Measurements from ENCODE around the gene DDR1.
"Not testable (repeated sequence)": the region's sequence is repeated elsewhere in the genome, so short reads cannot be mapped to it uniquely, and the experiment has no call there.

DDR1 gene

DNA sequence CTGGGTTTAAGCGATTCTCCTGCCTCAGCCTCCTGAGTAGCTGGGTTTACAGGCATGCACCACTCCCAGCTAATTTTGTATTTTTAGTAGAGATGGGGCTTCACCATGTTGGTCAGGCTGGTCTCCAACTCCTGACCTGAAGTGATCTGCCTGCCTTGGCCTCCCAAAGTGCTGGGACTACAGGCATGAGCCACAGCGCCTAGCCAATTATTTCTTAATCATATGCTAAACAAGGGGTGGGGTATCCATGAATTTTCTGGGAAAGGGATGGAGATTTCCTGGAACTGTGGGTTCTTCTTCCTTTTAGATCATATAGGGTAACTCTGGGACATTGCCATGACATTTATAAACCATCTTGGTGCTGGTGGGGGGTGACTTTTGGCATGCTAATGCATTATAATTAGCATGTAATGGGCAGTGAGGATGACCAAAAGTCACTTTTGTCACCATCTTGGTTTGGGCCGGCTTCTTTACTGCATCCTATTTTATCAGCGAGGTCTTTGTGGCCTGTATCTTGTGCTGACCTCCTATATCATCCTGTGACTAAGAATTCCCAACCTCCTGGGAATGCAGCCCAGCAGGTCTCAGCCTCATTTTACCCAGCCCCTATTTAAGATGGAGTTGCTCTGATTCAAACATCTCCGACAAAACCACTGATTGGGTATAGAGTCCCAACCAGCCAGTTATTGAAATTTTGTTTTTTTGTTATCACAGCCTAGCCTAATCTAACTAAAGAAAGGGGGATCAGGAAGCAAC is 29.9 kb upstream of the DDR1 start:
- no peak for DNase-seq

DNA sequence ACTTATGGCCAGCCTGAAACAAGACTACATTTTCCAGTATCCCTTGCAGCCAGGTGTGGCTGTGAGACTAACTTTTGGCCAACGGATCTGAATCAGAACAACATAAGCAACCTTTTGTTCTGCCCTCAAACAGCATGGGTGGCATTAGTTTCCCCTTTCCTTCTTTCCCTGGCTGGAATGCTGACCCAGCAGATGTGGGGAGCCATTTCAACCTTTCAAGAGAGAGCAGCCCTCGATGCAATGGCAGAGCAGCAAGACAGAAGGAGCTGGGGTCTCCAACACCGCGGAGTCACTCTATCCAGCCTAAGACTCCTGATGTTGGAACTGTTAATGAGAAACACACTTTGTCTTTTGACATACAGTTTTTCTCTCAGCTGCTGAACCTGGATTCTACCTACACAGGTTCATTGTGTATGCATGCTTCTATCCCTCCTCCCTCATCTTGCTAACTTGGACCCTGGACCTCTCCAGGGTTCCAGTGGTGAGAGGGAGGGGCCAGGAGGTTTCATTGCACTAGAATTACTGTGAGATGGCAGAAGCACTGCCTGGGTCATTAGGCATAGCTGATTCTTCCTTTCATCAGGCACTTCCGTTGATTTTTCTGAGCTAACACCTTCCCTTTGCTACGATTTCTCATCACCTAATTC is 28.8 kb upstream of the DDR1 start:
- no peak for DNase-seq

DNA sequence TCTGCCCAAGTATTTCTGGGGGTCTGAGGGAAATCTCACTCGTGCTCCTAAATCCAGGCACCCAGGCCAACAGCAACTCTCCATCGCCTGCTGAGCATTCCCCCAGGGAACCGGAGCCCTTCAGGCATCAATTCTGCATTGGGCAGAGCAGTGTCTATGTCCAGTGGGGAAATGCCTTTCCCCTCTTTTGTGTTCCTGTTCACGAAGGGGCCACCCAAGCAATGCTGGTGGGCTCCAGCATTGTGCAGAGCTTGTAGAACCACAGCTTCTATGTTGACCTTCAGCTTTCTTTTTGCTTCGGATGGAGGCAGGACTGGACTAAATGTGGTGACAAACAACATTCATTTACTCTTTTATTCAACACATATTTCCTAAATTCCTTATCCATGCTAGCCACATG is 27.2 kb upstream of the DDR1 start:
- no peak for DNase-seq

DNA sequence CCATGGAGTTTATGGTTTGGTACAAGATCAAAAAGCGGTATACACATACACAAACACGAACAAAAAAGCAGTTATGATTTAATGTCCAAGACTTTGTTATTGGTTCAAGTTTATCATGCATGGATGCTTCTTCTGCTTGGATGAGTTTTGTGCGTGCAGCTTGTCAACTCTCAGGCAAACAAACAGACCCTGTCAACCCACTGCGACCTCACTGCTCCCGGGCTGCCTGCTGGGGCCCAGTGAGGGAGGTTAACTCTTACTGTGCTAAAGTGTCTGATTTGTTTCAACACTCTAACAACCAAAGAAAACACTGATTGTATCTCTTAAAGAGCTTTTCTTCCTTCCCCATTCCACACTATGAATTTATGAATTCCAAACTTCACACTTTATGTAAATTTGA is 26.8 kb upstream of the DDR1 start:
- no peak for DNase-seq

DNA sequence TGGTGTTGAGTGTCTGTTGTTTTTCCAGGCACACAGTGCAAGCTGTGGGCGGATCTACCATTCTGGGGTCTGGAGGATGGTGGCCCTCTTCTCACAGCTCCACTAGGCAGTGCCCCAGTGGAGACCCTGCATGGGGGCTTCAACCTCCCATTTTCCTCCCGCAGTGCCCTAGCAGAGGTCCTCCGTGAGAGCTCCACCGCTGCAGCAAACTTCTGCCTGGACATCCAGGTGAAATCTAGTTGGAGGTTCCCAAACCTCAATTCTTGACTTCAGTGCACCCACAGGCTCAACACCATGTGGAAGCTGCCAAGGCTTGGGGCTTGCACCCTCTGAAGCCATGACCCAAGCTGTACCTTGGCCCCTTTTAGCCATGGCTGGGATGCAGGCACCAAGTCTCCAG is 24.6 kb upstream of the DDR1 start:
- not testable (repeated sequence) for DNase-seq

DNA sequence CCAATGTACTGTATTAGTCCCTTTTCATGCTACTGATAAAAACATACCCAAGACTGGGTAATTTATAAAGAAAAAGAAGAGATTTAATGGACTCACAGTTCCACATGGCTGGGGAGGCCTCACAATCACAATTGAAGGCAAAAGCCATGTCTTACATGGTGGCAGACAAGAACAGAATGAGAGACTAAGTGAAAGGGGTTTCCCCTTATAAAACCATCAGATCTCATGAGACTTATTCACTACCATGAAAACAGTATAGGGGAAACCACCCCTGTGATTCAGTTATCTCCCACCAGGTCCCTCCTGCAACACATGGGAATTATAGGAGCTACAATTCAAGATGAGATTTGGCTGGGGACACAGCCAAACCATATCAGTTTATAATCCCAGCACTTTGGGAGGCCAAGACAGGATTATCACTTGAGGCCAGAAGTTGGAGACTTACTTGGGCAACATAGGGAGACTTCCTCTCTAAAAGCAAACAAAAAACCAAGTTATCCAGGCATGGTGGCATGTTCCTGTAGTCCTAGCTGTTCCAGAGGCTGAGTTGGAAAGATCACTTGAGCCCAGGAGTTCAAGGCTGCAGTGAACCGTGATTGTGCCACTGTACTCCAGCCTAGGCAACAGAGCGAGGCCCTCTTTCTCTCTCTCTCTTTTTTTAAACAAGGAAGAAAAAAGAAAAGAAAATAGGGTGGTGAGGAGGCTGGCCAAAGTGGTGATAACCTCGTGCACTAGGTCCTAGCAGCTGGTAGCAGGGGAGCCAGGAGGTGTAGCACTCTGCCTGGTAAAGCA is 22.9 kb upstream of the DDR1 start:
- DNase-seq, result no peak

DNA sequence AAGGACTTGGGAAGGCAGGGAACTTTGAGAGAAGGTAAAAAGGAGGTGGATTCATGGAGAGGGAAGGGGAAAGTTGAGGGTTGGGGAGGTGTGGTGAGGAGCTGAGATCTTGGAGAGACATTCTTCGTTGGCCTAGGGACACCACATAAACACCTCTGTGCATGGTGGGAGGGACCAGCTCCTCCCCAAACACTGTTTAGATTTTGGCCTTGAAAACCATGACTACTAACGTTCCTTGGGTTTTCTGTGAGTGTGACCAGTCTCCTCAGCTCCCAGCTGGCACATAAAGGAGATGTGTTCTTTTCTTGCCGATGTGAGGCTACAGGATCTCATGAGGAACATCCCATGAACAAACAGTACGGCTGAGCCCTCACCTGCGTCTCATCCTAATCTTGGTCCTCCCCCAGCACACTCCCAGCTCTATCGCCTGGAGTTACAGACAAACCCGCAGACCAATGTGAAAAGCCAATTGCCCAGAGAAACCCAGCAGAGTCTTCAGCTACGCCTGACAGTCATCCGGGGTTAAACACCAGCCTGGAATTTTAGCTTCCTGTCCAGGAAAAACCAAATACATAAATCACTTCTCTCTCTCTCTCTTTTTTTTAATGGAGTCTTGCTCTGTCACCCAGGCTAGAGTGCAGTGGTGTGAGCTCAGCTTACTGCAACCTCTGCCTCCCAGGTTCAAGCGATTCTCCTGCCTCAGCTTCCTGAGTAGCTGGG is 22.0 kb upstream of the DDR1 start:
- no peak for DNase-seq

DNA sequence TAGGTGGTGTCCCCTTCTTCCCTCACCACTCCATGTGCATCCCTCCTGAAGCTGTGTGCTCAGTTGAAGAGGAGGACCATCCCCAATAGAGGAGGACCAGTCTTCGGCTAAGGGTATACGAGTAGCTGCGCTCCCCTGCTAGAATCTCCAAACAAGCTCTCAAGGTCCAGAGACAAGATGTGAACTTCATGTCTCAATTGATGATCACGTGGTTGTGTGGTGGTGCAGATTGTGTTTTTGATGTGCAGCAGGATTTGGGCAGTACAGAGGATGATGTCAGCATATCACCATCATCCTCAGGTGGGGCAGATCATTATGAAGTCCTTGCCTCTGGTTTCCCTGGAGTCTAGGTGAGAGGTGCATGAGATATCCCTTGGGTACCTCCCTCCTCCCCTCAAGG is 20.0 kb upstream of the DDR1 start:
- DNase-seq, result no peak

DNA sequence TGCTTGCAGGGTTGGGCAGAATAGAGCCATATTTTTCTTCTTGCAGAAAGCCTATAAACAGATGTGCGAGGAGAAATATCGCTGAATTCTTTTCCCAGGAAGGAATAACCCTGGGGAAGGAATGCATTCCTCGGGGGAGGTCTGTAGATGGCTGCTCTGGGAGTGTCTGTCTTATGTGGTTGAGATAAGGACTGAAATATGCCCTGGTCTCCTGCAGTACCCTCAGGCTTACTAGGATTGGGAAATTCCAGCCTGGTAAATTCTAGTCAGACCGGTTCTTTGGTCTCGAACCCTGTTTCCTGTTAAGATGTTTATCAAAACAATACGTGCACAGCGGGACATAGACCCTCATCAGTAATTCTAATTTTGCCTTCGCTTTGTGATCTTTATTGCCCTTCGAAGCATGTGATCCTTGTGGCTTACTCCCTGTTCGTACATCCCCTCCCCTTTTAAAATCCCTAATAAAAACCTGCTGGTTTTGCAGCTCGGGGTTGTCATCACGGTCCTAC is 15.0 kb upstream of the DDR1 start:
- DNase-seq, result not testable (repeated sequence)

DNA sequence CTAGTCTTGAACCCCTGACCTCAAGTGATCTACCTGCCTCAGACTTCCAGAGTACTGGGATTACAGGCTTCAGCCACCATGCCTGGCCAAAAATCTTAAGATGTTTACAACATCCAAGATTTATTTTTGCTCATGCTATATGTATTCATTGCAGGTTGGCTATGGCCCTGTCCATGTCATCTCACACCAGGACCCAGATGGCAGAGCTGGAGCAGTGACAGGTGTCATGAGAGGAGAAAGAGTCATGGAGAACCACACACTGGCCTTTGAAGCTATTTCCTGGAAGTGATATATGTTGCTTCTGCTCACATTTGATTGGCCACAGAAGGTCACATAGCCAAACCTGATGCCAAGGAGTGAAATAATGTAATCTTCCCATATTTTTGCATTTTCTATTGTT is 13.8 kb upstream of the DDR1 start:
- DNase-seq, result peak in 1 of 2 experiments; percentile 11

DNA sequence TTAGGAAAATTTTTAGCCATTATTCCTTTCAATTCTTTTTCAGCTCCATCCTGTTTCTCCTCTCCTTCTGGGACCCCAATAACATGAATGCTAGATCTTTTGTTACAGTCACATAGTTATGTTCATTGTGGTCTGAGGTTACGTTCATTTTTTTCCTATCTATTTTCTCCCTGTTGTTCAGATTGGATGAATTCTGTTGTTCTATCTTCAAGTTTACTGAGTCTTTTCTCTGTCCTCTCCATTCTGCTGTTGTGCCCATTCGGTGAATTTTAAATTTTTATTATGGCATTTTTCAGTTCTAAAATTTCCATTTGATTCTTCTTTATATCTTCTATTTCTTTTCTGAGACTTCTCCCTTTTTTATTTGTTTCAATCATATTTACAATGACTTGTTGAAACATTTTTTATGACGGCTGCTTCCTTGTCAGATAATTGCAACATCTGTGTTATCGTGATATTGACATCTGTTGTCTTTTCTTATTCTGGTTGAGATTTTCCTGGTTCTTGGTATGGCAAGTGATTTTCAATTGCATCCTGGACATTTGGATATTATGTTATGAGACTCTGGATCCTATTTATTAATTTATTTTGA is 12.6 kb upstream of the DDR1 start:
- DNase-seq, result no peak

DNA sequence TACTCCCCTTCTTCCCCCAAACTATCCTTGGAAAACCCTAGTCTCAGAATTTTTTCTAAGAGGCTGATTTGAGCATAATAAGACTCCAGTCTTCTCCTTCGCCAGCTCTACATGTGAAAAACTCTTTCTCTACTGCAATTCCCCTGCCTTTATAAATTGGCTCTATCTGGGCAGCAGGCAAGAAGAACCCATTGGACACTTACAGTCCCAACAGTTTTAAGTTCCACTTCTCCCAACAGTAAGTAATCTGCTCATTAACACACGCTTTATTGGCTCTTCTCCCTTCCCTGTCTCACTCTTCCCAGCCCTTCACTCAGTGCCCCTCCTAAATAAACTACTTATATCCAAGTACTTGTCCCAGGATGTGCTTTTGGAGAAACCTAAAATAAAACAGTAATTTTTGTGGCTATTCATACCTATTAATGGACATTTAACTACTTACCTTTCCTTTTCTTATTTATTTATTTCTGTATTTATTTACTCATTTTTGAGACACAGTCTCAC is 11.1 kb upstream of the DDR1 start:
- DNase-seq, result no peak

DNA sequence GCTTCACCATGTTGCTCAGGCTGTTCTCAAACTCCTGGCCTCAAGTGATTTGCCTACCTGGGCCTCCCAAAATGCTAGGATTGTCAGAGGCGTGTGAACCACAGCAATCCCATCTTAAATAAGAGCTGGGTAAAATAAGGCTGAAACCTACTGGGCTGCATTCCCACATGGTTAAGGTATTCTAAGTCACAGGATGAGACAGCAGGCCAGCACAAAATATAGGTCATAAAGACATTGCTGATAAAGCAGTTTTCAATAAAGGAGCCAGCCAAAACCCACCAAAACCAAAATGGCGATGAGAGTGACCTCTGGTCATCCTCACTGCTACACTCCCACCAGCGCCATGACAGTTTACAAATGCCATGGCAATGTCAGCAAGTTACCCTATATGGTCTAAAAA is 10.5 kb upstream of the DDR1 start:
- not testable (repeated sequence) for DNase-seq

DNA sequence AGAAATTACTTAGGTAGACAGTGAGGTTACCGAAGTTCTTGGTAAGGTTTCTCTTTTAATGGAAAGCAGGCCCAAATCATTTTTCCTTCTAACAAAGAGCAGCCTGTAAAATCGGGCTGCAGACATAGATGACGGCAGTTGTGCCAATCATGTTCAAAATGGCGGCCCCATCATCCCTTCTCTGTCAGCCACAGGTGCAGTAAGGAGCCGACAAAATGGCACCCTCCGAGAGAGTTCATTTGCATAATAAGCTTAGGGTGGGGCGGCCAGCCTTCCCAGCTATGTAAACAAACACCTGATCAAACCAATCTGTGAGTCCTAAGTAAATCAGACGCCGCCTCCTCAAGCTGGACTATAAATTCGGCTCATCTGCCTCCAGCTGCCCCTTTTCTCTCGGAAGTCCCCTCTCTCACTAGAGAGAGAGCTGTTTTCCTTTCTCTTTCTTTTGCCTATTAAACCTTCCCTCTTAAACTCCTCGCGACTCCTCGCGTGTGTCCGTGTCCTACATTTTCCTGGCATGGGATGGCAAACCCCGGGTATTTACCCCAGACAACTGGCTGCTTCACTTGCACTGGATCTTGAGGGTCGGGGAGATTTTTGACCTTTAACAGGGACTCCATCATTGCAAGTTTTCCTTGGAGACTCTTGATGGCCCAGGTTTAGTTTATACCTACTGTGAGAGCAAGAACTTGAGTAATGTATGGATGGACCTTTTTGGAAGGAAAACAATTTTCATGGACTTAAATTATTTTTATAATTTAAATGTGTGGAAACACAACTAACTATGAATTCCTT is 8.9 kb upstream of the DDR1 start:
- no peak for DNase-seq

DNA sequence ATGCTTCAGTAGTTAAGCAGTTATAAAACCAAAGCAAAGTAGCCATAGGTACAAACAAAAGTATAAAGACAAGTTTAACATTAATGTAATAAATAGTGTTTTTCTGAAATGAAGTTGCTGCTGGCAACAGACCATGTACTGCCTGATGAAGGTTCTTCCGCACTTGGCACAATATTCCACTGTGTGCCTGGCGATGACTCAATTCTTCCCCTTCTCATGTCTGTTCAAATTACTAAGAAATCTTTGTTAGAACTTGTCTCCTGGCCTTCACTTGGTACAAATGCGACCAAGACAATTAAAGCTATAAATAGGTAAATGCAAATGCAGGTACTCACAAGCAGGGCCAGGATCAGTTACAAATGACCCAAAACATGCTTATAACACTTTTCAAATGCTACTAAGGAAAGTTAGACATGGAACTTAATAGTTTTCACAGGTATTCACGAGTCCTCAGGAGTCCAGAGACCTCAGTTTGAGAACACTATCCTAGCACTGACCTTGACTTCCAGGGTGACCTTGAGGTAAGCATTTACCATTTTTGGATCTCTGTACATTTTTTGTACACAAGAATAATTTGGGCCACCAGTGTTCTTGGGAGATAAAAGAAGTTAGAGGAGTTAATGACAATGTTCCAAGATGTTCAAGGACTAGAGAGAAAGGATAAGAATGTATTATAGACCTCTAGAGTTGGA is 8.1 kb upstream of the DDR1 start:
- peak in 1 of 2 experiments; percentile 11 for DNase-seq

DNA sequence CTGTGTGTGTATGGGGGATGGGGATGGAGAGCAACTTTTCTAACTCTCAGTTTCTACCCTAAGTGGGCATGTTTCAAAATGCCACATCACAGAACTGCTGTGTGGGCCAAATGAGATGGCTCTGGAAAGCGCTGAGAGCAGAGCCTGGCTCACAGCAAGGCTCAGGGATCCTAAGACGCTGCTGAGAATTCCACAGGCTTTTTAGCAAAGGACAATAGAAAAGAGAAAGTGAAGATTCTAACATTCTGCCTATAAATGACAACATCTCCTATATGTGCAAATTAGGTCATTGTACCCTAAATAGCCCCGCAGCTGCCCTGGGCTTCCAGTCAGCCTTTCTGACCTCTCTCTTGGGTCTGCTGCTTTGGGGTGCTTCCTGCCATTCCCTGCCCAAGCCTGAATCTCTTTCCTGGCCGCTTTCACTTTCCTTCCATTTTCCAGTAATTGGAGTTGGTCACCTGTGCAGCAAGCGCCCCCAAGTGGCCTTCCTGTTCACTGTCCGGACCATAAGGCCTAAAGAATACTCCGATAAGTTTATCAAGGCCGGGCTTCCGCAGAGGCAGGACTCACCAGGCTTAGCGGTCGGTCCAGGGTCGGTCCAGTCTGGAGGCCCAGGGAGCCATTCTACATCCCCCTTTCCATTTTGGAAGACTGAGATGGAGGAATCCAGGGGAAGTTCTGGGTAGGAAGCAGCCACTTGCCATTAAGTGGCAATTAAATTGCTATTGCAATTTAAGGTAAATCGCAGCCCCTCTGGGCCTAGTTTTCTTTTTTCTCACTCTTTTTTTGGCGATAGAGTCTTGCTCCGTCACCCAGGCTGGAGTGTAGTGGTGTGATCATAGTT is 6.7 kb upstream of the DDR1 start:
- DNase-seq, result peak; percentile 81 to 86

DNA sequence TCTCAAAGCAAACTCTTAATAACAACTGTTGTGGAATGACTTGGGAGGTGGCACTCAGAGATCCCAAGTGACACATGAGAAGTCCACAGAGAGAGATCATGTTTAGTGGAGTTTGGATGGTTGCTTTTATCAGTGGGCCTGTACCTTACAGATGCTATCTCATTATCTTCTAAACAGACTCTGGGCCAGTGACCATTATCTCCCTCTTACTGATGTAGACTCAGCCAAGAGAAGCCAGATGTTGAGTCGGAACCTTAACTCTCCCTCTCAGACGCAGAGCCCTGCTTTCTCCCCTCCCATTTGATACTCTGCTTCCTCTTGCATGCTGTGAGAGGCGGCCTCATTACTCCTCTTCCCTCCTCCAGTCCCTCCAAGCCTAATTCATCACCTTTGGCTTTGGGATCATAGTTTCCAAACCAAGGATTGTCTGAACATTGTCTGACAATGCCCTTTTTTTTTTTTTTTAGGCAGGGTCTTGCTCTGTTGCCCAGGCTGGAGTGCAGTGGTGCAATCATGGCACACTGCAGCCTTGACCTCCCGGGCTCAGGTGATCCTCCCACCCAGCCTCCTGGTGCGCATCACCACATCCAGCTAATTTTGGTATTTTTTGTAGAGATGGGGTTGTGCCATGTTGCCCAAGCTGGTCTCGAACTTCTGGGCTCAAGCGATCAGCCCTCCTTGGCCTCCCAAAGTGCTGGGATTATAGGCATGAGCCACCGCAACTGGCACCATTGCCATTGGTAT is 4.5 kb upstream of the DDR1 start:
- DNase-seq, result no peak

DNA sequence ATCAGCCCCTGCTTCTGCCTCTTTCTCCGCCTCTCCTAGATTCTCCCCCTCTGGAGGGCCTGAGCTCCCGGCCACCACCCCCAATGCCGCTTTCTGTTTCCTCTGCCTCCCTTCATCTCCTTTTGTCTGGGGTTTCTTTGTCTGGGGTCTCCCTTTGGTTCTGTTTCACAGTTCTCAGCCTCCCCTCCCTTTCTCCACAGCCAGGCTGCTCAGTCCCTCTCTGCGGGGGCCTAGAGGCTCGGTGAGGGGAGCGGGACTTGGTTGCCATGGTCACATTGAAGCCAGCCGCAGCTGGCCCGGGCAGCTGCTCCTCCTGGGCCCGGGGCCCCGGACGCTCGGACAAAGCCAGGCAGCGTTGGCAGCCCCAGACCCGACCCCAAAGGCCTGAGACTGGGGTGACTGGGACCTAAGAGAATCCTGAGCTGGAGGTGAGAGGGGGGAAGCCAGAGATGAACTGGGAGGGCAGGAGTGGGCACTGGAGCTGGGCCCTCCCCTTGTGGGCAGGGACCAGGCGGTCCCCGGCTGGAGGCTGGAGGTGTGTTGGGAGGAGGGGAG is 3.5 kb upstream of the DDR1 start:
- DNase-seq, result no peak

Measured in activated CD4-positive, alpha-beta T cell treated with anti-CD3 and anti-CD28 coated beads, Interleukin-2, amount 50 U/mL, for 48 hours (primary cell).